ENCODE results near the gene KLK13. TPM values are rescaled to one million over a fixed set of nuclear protein-coding genes. Genes with fewer than 3 reads are reported as not detected.

KLK13 gene
- total and polyA plus RNA-seq, 2 of the 13 experiments (the other 11 are each of a cell fraction or from before 2014, with no cell fraction given), result 0.09 TPM; not detected in 1

GRCh38 chr19:51027873-51028272 lies 37.0 kb downstream of the KLK13 start:
- BruUV-seq (replicated peaks), result no TSS peak
- WGBS (ENCODE audit: low lambda C conversion rate), result 0% methylated on average over 5 of the region's 5 CpGs
- Histone ChIP-seq H3K36me3 (replicated peaks in 1 of 2; ENCODE audit: control insufficient read depth in 1 of 2, insufficient read depth in 2 of 2, low read length in 2 of 2) (no peaks in the 10 kb centered on the region), H3K4me2 (ENCODE audit: low read depth, low read length) (no peak overlapping the region), H2AFZ (ENCODE audit: low read length) (no peak overlapping the region), H3K27me3 (ENCODE audit: control insufficient read depth in 1 of 2, insufficient read depth in 2 of 2, low read length in 2 of 2) (peaks cover 12 to 42% of the 10 kb centered on the region in 2 experiments; a peak in 4 of 5 replicates), H3K4me3 (replicated peaks in 1 of 3; ENCODE audit: insufficient read depth in 1 of 3, low read depth in 2 of 3, low read length in 3 of 3) (no peak overlapping the region), H3K9ac (ENCODE audit: insufficient read depth, low read depth, low read length) (no peak overlapping the region), H3K27ac (ENCODE audit: extremely low read length, insufficient read depth, low read length) (no peak overlapping the region), H4K20me1 (ENCODE audit: insufficient read depth, low read length) (no peaks in the 10 kb centered on the region), H3K4me1 (ENCODE audit: insufficient read depth, low read length) (no peaks in the 10 kb centered on the region), H3K9me3 (ENCODE audit: low read length) (no peaks in the 10 kb centered on the region), H3K79me2 (ENCODE audit: insufficient read depth, low read length) (no peaks in the 10 kb centered on the region)
- TF ChIP-seq ZMYM2 (CRISPR knock-in tag; IDR thresholded peaks at IDR 0.05) (no peak), NFKBIZ (CRISPR knock-in tag; IDR thresholded peaks at IDR 0.05) (no peak), ATF1 (CRISPR knock-in tag; IDR thresholded peaks at IDR 0.05) (no peak), CBFB (CRISPR knock-in tag; IDR thresholded peaks at IDR 0.05) (no peak), KLF16 (CRISPR knock-in tag; IDR thresholded peaks at IDR 0.05) (no peak), SALL2 (CRISPR knock-in tag; IDR thresholded peaks at IDR 0.05) (no peak), JUND (CRISPR knock-in tag; IDR thresholded peaks at IDR 0.05) (no peak), FOXM1 (CRISPR knock-in tag; IDR thresholded peaks at IDR 0.05) (no peak), GZF1 (CRISPR knock-in tag; IDR thresholded peaks at IDR 0.05) (no peak), RNF2 (conservative IDR thresholded peaks at IDR 0.05; ENCODE audit: low read depth) (no peak)
- TF ChIP-seq, protein P1, sequence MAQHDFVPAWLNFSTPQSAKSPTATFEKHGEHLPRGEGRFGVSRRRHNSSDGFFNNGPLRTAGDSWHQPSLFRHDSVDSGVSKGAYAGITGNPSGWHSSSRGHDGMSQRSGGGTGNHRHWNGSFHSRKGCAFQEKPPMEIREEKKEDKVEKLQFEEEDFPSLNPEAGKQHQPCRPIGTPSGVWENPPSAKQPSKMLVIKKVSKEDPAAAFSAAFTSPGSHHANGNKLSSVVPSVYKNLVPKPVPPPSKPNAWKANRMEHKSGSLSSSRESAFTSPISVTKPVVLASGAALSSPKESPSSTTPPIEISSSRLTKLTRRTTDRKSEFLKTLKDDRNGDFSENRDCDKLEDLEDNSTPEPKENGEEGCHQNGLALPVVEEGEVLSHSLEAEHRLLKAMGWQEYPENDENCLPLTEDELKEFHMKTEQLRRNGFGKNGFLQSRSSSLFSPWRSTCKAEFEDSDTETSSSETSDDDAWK (CRISPR knock-in tag; IDR thresholded peaks at IDR 0.05), result no peak
- DNase-seq (ENCODE audit: low spot score), result no peak
- ATAC-seq, result no peak
- ChIA-PET CTCF (ENCODE audit: low intra/inter-chr PET ratio, low total read pairs) (no interaction called here), POLR2A (no interaction called here)
- FAIRE-seq, result no peak
- in situ Hi-C loops (cut with HindIII; ENCODE audit: extremely low pct_ligation_motif_present, low pct_unique_long_range_greater_than_20kb), result no loop called here
- intact Hi-C loops (cut with micrococcal nuclease; ENCODE audit: unreplicated experiment), result no loop called here
